SK-N-SH (cell line): ENCODE results near the gene HIF3A. TPM values are rescaled to one million over a fixed set of nuclear protein-coding genes. Genes with fewer than 3 reads are reported as not detected.

ENCODE experiments used
- CTCF ChIA-PET: fragments of 300-600, 350-600 bp; formaldehyde crosslinking; extraction: SDS; loops from one replicate; lab custom pipeline; 2021; lab: Yijun Ruan, JAX
- POLR2A ChIA-PET: fragments of 350-600 bp; sonication (Branson Sonifier 250); formaldehyde crosslinking; extraction: SDS; loops from one replicate; lab custom pipeline; 2020; ENCODE audit warnings: antibody characterized with exemption, inconsistent platforms; lab: Yijun Ruan, JAX
- DNase-seq: peaks from one replicate; pipeline ENCODE4 v3.0.0; 2012
- H2AFZ ChIP-seq: fragments of 200-600 bp; sonication (generic); 2 replicates; pipeline ENCODE4 v1.8.1; 2016; ENCODE audit warnings: antibody characterized with exemption, mild to moderate bottlenecking, low read depth
- H3F3A ChIP-seq: fragments of 200-600 bp; sonication (generic); replicated peaks from 2 replicates; pipeline ENCODE3; 2016; ENCODE audit warnings: antibody characterized with exemption, mild to moderate bottlenecking; ENCODE audit not compliant: insufficient read depth
- H3K27ac ChIP-seq, 2 experiments: fragments of 200-500 bp in 1 of 2; fragments of 200-600 bp in 1 of 2; sonication (Bioruptor generic) in 1 of 2; sonication (generic), shearing (Covaris generic) in 1 of 2; 2 replicates each; pipeline versions ENCODE4 v1.5.1 to v1.6.1; 2014 to 2016; ENCODE audit warnings: low read depth in 2 of 2, inconsistent platforms in 1 of 2, low read length in 1 of 2, mild to moderate bottlenecking in 1 of 2, mixed read lengths in 1 of 2
- H3K27me3 ChIP-seq: fragments of 200-600 bp; sonication (generic), shearing (Covaris generic); 2 replicates; pipeline ENCODE4 v1.6.1; 2016; ENCODE audit warnings: mixed run types; ENCODE audit not compliant: insufficient read depth
- H3K36me3 ChIP-seq, 2 experiments: fragments of 200-500 bp in 1 of 2; fragments of 200-600 bp in 1 of 2; sonication (Bioruptor generic) in 1 of 2; sonication (generic) in 1 of 2; replicated peaks in 1 of 2; 2 replicates each; pipeline versions ENCODE3 to v1.5.1; 2014 to 2016; ENCODE audit warnings: low read length in 1 of 2, mild to moderate bottlenecking in 1 of 2; ENCODE audit not compliant: insufficient read depth in 2 of 2, control insufficient read depth in 1 of 2
- H3K4me1 ChIP-seq, 2 experiments: fragments of 200-500 bp in 1 of 2; fragments of 200-600 bp in 1 of 2; sonication (Bioruptor generic) in 1 of 2; sonication (generic), shearing (Covaris generic) in 1 of 2; 2 replicates each; pipeline versions ENCODE4 v1.5.1 to v1.6.1; 2014 to 2016; ENCODE audit warnings: low read depth in 1 of 2, low read length in 1 of 2, mixed run types in 1 of 2; ENCODE audit not compliant: insufficient read depth in 2 of 2, control insufficient read depth in 1 of 2
- H3K4me2 ChIP-seq: fragments of 200-600 bp; sonication (generic), shearing (Covaris generic); 2 replicates; pipeline ENCODE4 v1.6.1; 2017; ENCODE audit warnings: mixed run types
- H3K4me3 ChIP-seq, 2 experiments: fragments of 200-500 bp in 1 of 2; fragments of 200-600 bp in 1 of 2; sonication (Bioruptor generic) in 1 of 2; sonication (generic), shearing (Covaris generic) in 1 of 2; 2 replicates each; pipeline versions ENCODE4 v1.5.1 to v1.8.1; 2014 to 2016; ENCODE audit warnings: low read depth in 2 of 2, inconsistent platforms in 1 of 2, low read length in 1 of 2, mild to moderate bottlenecking in 1 of 2, mixed read lengths in 1 of 2, moderate library complexity in 1 of 2
- H3K79me2 ChIP-seq: fragments of 200-600 bp; sonication (generic); 2 replicates; pipeline ENCODE4 v1.8.1; 2017; ENCODE audit warnings: mild to moderate bottlenecking; ENCODE audit not compliant: insufficient read depth
- H3K9ac ChIP-seq: fragments of 200-600 bp; sonication (generic); 2 replicates; pipeline ENCODE4 v1.6.1; 2017; ENCODE audit warnings: mixed run types
- H3K9me2 ChIP-seq: fragments of 200-600 bp; sonication (generic); 2 replicates; pipeline ENCODE4 v1.6.1; 2017; ENCODE audit warnings: mixed run types
- H3K9me3 ChIP-seq: fragments of 200-600 bp; sonication (generic); 2 replicates; pipeline ENCODE4 v1.6.1; 2017; ENCODE audit warnings: mixed run types, mild to moderate bottlenecking, moderate library complexity
- H4K20me1 ChIP-seq: fragments of 200-600 bp; sonication (generic); 2 replicates; pipeline ENCODE4 v1.6.1; 2017; ENCODE audit warnings: mild to moderate bottlenecking, mixed run types; ENCODE audit not compliant: insufficient read depth
- CTCF ChIP-seq: fragments of 200-600 bp; sonication (generic); IDR thresholded peaks from 2 replicates; pipeline ENCODE4 v1.6.1; 2017; ENCODE audit warnings: antibody characterized with exemption, mild to moderate bottlenecking, moderate library complexity
- ELF1 ChIP-seq: IDR thresholded peaks from 2 replicates; pipeline ENCODE4 v1.4.0; 2012
- FOSL2 ChIP-seq: IDR thresholded peaks from 2 replicates; pipeline ENCODE4 v1.4.0; 2012; ENCODE audit warnings: low read depth, mild to moderate bottlenecking, moderate library complexity, borderline replicate concordance
- FOXJ3 ChIP-seq: sonication (generic); formaldehyde crosslinking; IDR thresholded peaks from 2 replicates; pipeline ENCODE4 v1.5.1; 2020; ENCODE audit warnings: mild to moderate bottlenecking, missing genetic modification reagents
- FOXM1 ChIP-seq: IDR thresholded peaks from 2 replicates; pipeline ENCODE4 v1.4.0; 2012; ENCODE audit warnings: low read depth, mild to moderate bottlenecking
- GATA2 ChIP-seq: sonication (generic); formaldehyde crosslinking; IDR thresholded peaks from 2 replicates; pipeline ENCODE4 v1.5.0; 2020; ENCODE audit warnings: mild to moderate bottlenecking, missing genetic modification reagents
- JUND ChIP-seq: IDR thresholded peaks from 2 replicates; pipeline ENCODE4 v1.4.0; 2012
- MEF2A ChIP-seq: IDR thresholded peaks from 2 replicates; pipeline ENCODE4 v1.4.0; 2012; ENCODE audit warnings: low read depth, borderline replicate concordance
- MXI1 ChIP-seq: IDR thresholded peaks from 2 replicates; pipeline ENCODE4 v1.6.1; 2012; ENCODE audit warnings: mild to moderate bottlenecking, low read depth, low read length, improper control_type of control experiment
- TAF1 ChIP-seq: IDR thresholded peaks from 2 replicates; pipeline ENCODE4 v1.6.1; 2012; ENCODE audit warnings: low read depth, mild to moderate bottlenecking, low read length, moderate library complexity, borderline replicate concordance
- TEAD4 ChIP-seq: IDR thresholded peaks from 2 replicates; pipeline ENCODE4 v1.4.0; 2012; ENCODE audit warnings: mild to moderate bottlenecking, borderline replicate concordance; ENCODE audit not compliant: insufficient read depth
- WGBS: methylation state at CpG from one replicate; pipeline ENCODE4 v1.1.6; 2017; ENCODE audit warnings: low lambda C conversion rate; 5-methylcytosine and 5-hydroxymethylcytosine counted together
- polyA plus RNA-seq, 3 experiments: library from polyadenylated mRNA; depleted of rRNA; stranded (reverse); fragments of >200 nt; gene quantifications; 2 replicates each; pipeline ENCODE4 v1.2.3, GENCODE V29; 2012
- TF ChIP-seq, protein P1 (sequence below): IDR thresholded peaks from 2 replicates; pipeline ENCODE4 v1.4.0; 2012; ENCODE audit warnings: low read depth
- TF ChIP-seq, protein P2 (sequence below): IDR thresholded peaks from 2 replicates; pipeline ENCODE4 v1.4.0; 2012; ENCODE audit warnings: low read depth, borderline replicate concordance
- TF ChIP-seq, protein P3 (sequence below): IDR thresholded peaks from 2 replicates; pipeline ENCODE4; 2012

Gene HIF3A
- polyA plus RNA-seq, 1 of the 3 experiments (the other 2 are of a cell fraction): 0.92 TPM

DNA sequence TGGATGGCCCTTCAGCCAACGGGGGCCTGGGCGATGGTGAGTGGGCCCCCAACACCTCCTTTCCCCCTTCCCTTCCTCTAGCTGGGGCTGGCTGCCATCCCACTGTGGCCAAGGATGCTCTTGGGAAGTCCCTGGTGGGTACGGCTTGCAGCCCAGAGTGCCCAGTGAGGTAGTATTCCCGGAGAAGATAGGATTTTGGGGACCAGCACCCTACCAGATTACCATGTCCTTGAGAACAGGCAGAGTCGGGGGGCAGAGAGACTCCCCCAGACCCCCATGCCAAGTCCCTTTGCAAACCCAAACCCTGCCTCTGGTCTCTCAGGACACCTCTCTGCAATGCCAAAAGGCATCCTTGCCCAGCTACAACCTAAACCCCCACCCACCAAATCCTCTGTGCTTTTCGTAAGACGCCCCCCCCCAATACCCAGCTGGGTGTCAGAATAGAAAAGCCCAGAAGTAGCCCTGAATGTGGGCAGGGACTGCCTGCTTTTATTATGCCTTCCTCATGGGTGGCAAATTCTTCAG is 1.7 kb downstream of the HIF3A start:
- WGBS: 33% methylated on average over 7 of the region's 7 CpGs

More for the DNA sequence above, 1.7 kb downstream of the HIF3A start:
- no peak for DNase-seq
- H3K9me2 ChIP-seq: no peaks in the 10 kb centered on the region
- ChIA-PET POLR2A (interaction anchor here (0.5 kb wide), 1 partner anchor 1189 kb away, joined by 3 read pairs; no protein-coding TSS in a partner anchor), CTCF (interaction anchor here (0.7 to 7.7 kb wide), 8 partner anchors 16 to 266 kb away, joined by 3 to 70 read pairs (median 4); partner anchors contain the start of gene PPP5C)
- H3K27ac ChIP-seq: peak overlapping the region; percentile 11 to 29; a peak in 2 of 4 replicates
- H3K4me2 ChIP-seq: peak overlapping the region; percentile 62
- TF ChIP-seq, protein P1, sequence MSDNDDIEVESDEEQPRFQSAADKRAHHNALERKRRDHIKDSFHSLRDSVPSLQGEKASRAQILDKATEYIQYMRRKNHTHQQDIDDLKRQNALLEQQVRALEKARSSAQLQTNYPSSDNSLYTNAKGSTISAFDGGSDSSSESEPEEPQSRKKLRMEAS: no peak
- TF ChIP-seq, protein P2, sequence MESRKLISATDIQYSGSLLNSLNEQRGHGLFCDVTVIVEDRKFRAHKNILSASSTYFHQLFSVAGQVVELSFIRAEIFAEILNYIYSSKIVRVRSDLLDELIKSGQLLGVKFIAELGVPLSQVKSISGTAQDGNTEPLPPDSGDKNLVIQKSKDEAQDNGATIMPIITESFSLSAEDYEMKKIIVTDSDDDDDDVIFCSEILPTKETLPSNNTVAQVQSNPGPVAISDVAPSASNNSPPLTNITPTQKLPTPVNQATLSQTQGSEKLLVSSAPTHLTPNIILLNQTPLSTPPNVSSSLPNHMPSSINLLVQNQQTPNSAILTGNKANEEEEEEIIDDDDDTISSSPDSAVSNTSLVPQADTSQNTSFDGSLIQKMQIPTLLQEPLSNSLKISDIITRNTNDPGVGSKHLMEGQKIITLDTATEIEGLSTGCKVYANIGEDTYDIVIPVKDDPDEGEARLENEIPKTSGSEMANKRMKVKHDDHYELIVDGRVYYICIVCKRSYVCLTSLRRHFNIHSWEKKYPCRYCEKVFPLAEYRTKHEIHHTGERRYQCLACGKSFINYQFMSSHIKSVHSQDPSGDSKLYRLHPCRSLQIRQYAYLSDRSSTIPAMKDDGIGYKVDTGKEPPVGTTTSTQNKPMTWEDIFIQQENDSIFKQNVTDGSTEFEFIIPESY: no peak
- no peak for TF ChIP-seq FOXJ3 (CRISPR knock-in tag)
- TF ChIP-seq MXI1: no peak
- TF ChIP-seq FOSL2: no peak
- TF ChIP-seq ELF1: no peak
- no peak for TF ChIP-seq MEF2A
- no peak for TF ChIP-seq TAF1
- no peak for TF ChIP-seq TEAD4
- no peak for TF ChIP-seq FOXM1
- TF ChIP-seq GATA2 (CRISPR knock-in tag): no peak
- TF ChIP-seq CTCF: no peak
- TF ChIP-seq, protein P3, sequence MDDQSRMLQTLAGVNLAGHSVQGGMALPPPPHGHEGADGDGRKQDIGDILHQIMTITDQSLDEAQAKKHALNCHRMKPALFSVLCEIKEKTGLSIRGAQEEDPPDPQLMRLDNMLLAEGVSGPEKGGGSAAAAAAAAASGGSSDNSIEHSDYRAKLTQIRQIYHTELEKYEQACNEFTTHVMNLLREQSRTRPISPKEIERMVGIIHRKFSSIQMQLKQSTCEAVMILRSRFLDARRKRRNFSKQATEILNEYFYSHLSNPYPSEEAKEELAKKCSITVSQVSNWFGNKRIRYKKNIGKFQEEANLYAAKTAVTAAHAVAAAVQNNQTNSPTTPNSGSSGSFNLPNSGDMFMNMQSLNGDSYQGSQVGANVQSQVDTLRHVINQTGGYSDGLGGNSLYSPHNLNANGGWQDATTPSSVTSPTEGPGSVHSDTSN: no peak
- TF ChIP-seq JUND: no peak
- H4K20me1 ChIP-seq: no peaks in the 10 kb centered on the region
- H3F3A ChIP-seq: peaks cover 5% of the 10 kb centered on the region
- no peak overlapping the region; the same call in 1 of the 2 replicates for H2AFZ ChIP-seq
- H3K9me3 ChIP-seq: no peaks in the 10 kb centered on the region
- no peaks in the 10 kb centered on the region for H3K27me3 ChIP-seq
- no peaks in the 10 kb centered on the region for H3K79me2 ChIP-seq
- H3K9ac ChIP-seq: no peak overlapping the region
- peaks cover 15 to 34% of the 10 kb centered on the region in 2 experiments for H3K4me1 ChIP-seq
- no peaks in the 10 kb centered on the region for H3K36me3 ChIP-seq
- H3K4me3 ChIP-seq: no peak overlapping the region
